Omental fat pad (tissue), 4 donors: Measurements from ENCODE around the gene ADORA3. TPM values are rescaled to one million over a fixed set of nuclear protein-coding genes. Genes with fewer than 3 reads are reported as not detected.

Experiments used
- ATAC-seq: fragments of 150-250 bp; one replicate; pipeline ENCODE4 v1.9.1; 2016; ENCODE audit warnings: mild to moderate bottlenecking, moderate library complexity; ENCODE audit not compliant: low FRiP score
- DNase-seq: peaks from one replicate; pipeline ENCODE4 v3.0.0-alpha.2; 2019; ENCODE audit warnings: low spot score
- total RNA-seq, 4 donors: library from RNA; depleted of rRNA; stranded (reverse); fragments of >200 nt; gene quantifications; one replicate each; pipeline ENCODE4 v1.1.0, GENCODE V29; 2016
- TF ChIP-seq, protein P1 (sequence below), 3 donors: fragments of 450-650 bp; IDR thresholded peaks; one replicate each; pipeline ENCODE4 v1.5.1; 2016 to 2017; ENCODE audit warnings: antibody characterized with exemption in 3 of 3, mild to moderate bottlenecking in 3 of 3, moderate library complexity in 2 of 3

ADORA3 gene
- total RNA-seq, 4 donors from 2014 or later: 9.2 to 28.5 (median 14.5) TPM

DNA sequence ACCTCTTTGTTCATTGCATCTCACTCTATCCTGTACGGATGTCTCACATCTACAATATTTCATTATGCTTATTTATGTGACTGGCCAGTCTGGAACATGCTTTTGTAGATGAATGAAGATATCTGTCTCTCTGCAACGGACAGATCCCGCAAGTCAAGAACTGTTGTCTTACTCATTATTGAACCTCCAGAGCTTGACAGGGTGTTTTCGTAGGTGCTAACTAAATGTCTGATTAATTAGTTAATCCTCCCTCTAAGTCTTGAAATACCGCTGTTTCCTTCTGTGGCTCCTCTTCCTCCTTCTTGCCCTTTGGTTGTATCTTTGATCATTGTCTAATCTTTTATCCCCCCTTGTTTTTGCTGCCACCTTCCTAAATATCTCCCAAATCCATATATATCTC, 32.8 kb downstream of the ADORA3 start:
- TF ChIP-seq, protein P1, sequence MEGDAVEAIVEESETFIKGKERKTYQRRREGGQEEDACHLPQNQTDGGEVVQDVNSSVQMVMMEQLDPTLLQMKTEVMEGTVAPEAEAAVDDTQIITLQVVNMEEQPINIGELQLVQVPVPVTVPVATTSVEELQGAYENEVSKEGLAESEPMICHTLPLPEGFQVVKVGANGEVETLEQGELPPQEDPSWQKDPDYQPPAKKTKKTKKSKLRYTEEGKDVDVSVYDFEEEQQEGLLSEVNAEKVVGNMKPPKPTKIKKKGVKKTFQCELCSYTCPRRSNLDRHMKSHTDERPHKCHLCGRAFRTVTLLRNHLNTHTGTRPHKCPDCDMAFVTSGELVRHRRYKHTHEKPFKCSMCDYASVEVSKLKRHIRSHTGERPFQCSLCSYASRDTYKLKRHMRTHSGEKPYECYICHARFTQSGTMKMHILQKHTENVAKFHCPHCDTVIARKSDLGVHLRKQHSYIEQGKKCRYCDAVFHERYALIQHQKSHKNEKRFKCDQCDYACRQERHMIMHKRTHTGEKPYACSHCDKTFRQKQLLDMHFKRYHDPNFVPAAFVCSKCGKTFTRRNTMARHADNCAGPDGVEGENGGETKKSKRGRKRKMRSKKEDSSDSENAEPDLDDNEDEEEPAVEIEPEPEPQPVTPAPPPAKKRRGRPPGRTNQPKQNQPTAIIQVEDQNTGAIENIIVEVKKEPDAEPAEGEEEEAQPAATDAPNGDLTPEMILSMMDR (IDR thresholded peaks at IDR 0.05): no peak
- no peak for ATAC-seq
- DNase-seq: no peak

DNA sequence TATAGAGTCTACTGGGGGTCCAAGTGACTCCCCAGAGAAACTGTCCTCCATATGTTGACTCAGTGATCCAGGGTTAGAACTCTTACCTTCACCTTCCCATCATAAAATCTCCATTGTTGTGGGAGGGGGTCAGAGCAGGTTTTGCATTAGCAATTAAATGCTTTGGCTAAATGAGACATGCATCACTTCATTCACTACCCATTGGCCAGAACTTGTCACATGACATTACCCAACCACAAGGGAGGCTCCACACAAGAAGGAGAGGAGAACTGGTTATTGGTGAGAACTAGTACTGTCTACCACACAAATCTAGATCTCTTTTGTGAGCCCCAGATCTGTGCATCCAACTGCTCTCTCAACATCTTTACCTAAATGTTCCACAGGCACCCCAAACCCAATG, 33.9 kb downstream of the ADORA3 start:
- no peak for DNase-seq
- ATAC-seq: no peak
- TF ChIP-seq, protein P1 (IDR thresholded peaks at IDR 0.05): no peak

DNA sequence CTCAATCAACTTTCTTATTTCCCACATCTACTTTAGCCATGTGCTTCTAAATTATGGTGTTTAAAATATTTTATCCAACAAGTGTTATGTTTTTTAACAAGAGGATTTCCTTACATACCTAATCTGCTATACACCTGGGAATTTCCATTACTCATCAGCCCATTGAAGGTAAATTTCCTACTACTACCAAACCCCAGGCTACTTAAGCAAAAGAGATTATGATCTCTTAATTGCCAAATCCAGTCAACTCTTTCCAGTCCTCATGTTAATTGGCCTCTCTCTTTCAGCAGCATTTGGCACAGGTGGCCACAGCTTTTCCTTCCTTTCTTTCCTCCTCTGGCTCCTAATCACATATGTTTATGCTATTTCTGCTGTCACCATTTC, 34.7 kb downstream of the ADORA3 start:
- DNase-seq (no peak), ATAC-seq (no peak)
- TF ChIP-seq, protein P1 (IDR thresholded peaks at IDR 0.05): no peak

DNA sequence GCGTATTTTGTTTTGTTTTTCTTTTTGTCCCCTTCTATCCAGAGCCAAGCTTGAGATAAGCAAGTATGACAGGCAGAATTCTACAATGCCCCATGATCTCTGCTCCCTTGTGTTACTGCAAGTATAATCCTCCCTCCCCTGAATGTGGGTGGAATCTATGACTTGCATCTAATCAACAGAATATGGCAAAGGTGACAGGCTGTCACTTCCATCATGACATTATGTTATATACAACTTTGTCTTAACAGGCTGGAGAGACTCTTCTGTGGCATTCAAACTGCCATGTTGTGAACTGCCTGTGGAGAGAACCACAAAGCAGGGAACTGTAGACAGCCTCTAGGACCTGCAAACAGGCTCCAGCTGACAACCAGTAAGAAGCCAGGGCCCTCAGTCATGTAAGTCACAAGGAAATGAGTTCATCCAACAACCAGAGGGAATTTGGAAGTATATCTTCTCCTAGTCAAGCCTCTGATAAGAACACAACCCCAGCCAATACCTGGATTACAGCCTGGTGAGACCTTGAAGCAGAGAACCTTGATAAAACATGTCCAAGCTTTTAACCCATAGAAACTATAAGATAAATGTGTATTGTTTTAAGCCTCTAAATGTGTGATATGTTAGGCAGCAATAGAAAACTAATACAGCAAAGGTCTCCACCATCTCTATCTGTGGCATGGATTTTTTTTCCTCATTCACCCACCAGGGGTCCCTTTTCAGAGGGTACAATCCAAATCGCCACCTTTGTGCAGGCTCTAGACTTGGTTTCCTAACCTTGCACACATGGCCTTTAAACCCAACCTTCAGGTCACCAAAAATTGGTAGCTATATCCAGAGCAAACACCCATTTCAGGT, 35.3 kb downstream of the ADORA3 start:
- ATAC-seq (no peak), DNase-seq (no peak)
- TF ChIP-seq, protein P1 (IDR thresholded peaks at IDR 0.05): no peak

DNA sequence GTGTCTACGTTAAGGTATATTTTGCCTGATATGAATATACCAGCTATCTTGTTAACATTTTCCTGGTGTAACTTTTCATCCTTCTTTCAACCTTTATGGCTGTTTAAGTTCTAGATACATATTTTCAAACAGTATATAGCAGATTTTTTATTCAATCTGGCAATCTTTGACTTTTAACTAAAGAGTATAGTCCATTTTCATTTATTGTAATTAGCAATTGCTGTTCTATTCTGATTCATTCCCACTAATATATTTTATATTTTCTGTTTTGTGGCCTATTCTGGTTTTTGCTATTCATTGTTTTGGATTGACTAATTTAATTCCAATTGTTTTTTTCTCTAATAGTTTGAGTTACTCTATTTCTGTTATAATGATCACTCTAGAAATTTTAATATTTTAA, 37.0 kb downstream of the ADORA3 start:
- TF ChIP-seq, protein P1 (IDR thresholded peaks at IDR 0.05): no peak
- no peak for ATAC-seq
- DNase-seq: no peak

DNA sequence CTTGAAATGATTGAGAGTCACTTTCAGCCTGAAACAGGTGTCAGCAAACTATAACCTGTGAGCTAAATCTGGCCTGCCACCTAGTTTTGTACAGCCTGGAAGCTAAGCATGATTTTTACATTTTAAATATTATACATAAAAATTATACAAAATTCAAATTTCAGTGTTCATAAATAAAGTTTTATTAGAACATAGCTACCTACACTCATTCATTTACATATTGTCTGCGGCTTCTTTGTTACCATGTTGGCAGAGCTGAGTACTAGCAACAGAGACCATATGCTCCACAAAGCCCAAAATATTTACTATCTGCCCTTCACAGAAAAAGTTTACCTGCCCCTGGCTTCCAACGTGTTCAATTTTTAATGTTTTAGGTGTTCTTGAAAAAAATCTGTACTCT, 37.7 kb downstream of the ADORA3 start:
- DNase-seq (no peak), ATAC-seq (no peak)
- TF ChIP-seq, protein P1 (IDR thresholded peaks at IDR 0.05): no peak
